CD14-positive monocyte (primary cell): ENCODE measurements around the gene FBXL13. TPM values are rescaled to one million over a fixed set of nuclear protein-coding genes. Genes with fewer than 3 reads are reported as not detected.

ENCODE experiments used
- DNase-seq, 3 donors: peaks; one replicate each; pipeline ENCODE4 v3.0.0-alpha.2; 2011 to 2022
- H2AFZ ChIP-seq: 2 replicates; pipeline ENCODE4 v1.6.0; 2012; ENCODE audit warnings: mild to moderate bottlenecking, low read depth, low read length, inconsistent platforms; ENCODE audit not compliant: insufficient read depth, poor library complexity, severe bottlenecking
- H3K27ac ChIP-seq, 2 donors: 1 replicate in 1 of 2; 2 replicates in 1 of 2; pipeline ENCODE4 v1.5.1; 2012 to 2013; ENCODE audit warnings: low read length in 2 of 2, control low read depth in 1 of 2, inconsistent platforms in 1 of 2, low read depth in 1 of 2, mild to moderate bottlenecking in 1 of 2
- H3K27me3 ChIP-seq, 2 donors: one replicate each; pipeline versions ENCODE4 v1.6.0 to v1.6.1; 2011 to 2013; ENCODE audit warnings: low read length in 2 of 2; ENCODE audit not compliant: control insufficient read depth in 2 of 2, insufficient read depth in 2 of 2
- H3K36me3 ChIP-seq, 2 donors: replicated peaks in 1 of 2; 1 replicate in 1 of 2; 2 replicates in 1 of 2; pipeline versions ENCODE4 v1.5.1 to v1.6.1; 2012 to 2013; ENCODE audit warnings: low read length in 2 of 2, control low read depth in 1 of 2, inconsistent platforms in 1 of 2, mild to moderate bottlenecking in 1 of 2; ENCODE audit not compliant: insufficient read depth in 2 of 2, control insufficient read depth in 1 of 2
- H3K4me1 ChIP-seq, 2 donors: 1 replicate in 1 of 2; 2 replicates in 1 of 2; pipeline versions ENCODE4 v1.5.1 to v1.6.1; 2012 to 2013; ENCODE audit warnings: low read length in 2 of 2, control low read depth in 1 of 2, inconsistent platforms in 1 of 2, mild to moderate bottlenecking in 1 of 2, moderate library complexity in 1 of 2; ENCODE audit not compliant: insufficient read depth in 2 of 2, control insufficient read depth in 1 of 2
- H3K4me2 ChIP-seq: replicated peaks from 2 replicates; pipeline ENCODE3; 2012; ENCODE audit warnings: low read length, moderate library complexity, mild to moderate bottlenecking; ENCODE audit not compliant: poor library complexity, severe bottlenecking; ENCODE audit errors: extremely low read depth
- H3K4me3 ChIP-seq, 3 experiments: fragments of 200-600 bp in 1 of 3; sonication (generic) in 1 of 3; replicated peaks in 1 of 3; 1 replicate in 2 of 3; 2 replicates in 1 of 3; pipeline ENCODE4 v1.5.1; 2011 to 2013; ENCODE audit warnings: low read length in 3 of 3, mild to moderate bottlenecking in 3 of 3, control low read depth in 2 of 3, low read depth in 2 of 3, inconsistent platforms in 1 of 3, moderate library complexity in 1 of 3
- H3K79me2 ChIP-seq: 2 replicates; pipeline ENCODE4 v1.6.0; 2012; ENCODE audit warnings: mild to moderate bottlenecking, control low read depth, inconsistent platforms, low read length, moderate library complexity; ENCODE audit not compliant: insufficient read depth
- H3K9ac ChIP-seq: 2 replicates; pipeline ENCODE4 v1.6.0; 2017; ENCODE audit warnings: low read length, mild to moderate bottlenecking; ENCODE audit not compliant: insufficient read depth, poor library complexity, severe bottlenecking
- H3K9me3 ChIP-seq, 2 donors: replicated peaks in 1 of 2; 1 replicate in 1 of 2; 2 replicates in 1 of 2; pipeline versions ENCODE4 v1.5.1 to v1.6.1; 2012 to 2013; ENCODE audit warnings: low read length in 2 of 2, control low read depth in 1 of 2; ENCODE audit not compliant: control insufficient read depth in 1 of 2, insufficient read depth in 1 of 2
- H4K20me1 ChIP-seq: 2 replicates; pipeline ENCODE4 v1.6.0; 2012; ENCODE audit warnings: mild to moderate bottlenecking, low read length, control low read depth, moderate library complexity; ENCODE audit not compliant: insufficient read depth
- H3K27ac Mint-ChIP-seq, 7 donors: one replicate each; pipeline ENCODE4 v1.8.0; 2020; ENCODE audit warnings: mild to moderate bottlenecking in 7 of 7, mixed read lengths in 7 of 7, moderate library complexity in 6 of 7, inconsistent platforms in 2 of 7
- H3K27me3 Mint-ChIP-seq, 3 donors: one replicate each; pipeline ENCODE4 v1.8.0; 2021 to 2022; ENCODE audit warnings: low read depth in 3 of 3, mild to moderate bottlenecking in 3 of 3, mixed read lengths in 3 of 3, moderate library complexity in 3 of 3, inconsistent platforms in 1 of 3
- H3K36me3 Mint-ChIP-seq, 2 donors: one replicate each; pipeline ENCODE4 v1.8.0; 2020; ENCODE audit warnings: mixed read lengths in 2 of 2, inconsistent platforms in 1 of 2, mild to moderate bottlenecking in 1 of 2
- H3K4me1 Mint-ChIP-seq: one replicate; pipeline ENCODE4 v1.8.0; 2020; ENCODE audit warnings: mild to moderate bottlenecking, mixed read lengths
- H3K4me3 Mint-ChIP-seq, 2 donors: one replicate each; pipeline ENCODE4 v1.8.0; 2020; ENCODE audit warnings: mild to moderate bottlenecking in 2 of 2, mixed read lengths in 2 of 2, moderate library complexity in 1 of 2
- H3K9me3 Mint-ChIP-seq, 7 donors: one replicate each; pipeline ENCODE4 v1.8.0; 2020 to 2022; ENCODE audit warnings: mixed read lengths in 7 of 7, mild to moderate bottlenecking in 6 of 7, moderate library complexity in 6 of 7, inconsistent platforms in 2 of 7
- WGBS: methylation state at CpG from one replicate; pipeline ENCODE4 v1.1.5; 2013; ENCODE audit warnings: missing lambda C conversion rate; ENCODE audit not compliant: insufficient coverage; 5-methylcytosine and 5-hydroxymethylcytosine counted together
- intact Hi-C, 2 donors: fragments of 100-400 bp; cut with micrococcal nuclease; formaldehyde crosslinking; loops; one replicate each; pipeline versions ENCODE4 v1.15.0 to v1.15.1; 2023
- polyA plus RNA-seq, 3 donors: library from polyadenylated mRNA; depleted of rRNA in 1 of 3; unstranded in 2 of 3; stranded (reverse) in 1 of 3; fragments of 300-500 nt in 2 of 3; fragments of >200 nt in 1 of 3; fragmentation: Illumina TruSeq in 2 of 3; gene quantifications; 1 replicate in 2 of 3; 2 replicates in 1 of 3; pipeline ENCODE4 v1.2.3, GENCODE V29; 2012 to 2021
- TF ChIP-seq, protein P1 (sequence below): fragments of 200-600 bp; IDR thresholded peaks from one replicate; pipeline ENCODE4 v1.8.0; 2022; ENCODE audit warnings: antibody characterized with exemption, mild to moderate bottlenecking

The FBXL13 gene
- polyA plus RNA-seq, 3 donors, result 0.05 TPM; not detected in 2

- Mint-ChIP-seq H3K27me3 (peaks cover 0 to 1% (median 0%) of the 10 kb centered on the region in 3 donors), H3K4me3 (no peak overlapping the region), H3K36me3 (peaks cover 3 to 7% of the 10 kb centered on the region in 2 donors), H3K9me3 (no peaks in the 10 kb centered on the region), H3K4me1 (no peaks in the 10 kb centered on the region), H3K27ac (no peak overlapping the region)
- no peak overlapping the region for H3K9ac ChIP-seq
- H3K36me3 ChIP-seq, result peaks cover 0 to 2% of the 10 kb centered on the region in 2 donors
- TF ChIP-seq, protein P1, sequence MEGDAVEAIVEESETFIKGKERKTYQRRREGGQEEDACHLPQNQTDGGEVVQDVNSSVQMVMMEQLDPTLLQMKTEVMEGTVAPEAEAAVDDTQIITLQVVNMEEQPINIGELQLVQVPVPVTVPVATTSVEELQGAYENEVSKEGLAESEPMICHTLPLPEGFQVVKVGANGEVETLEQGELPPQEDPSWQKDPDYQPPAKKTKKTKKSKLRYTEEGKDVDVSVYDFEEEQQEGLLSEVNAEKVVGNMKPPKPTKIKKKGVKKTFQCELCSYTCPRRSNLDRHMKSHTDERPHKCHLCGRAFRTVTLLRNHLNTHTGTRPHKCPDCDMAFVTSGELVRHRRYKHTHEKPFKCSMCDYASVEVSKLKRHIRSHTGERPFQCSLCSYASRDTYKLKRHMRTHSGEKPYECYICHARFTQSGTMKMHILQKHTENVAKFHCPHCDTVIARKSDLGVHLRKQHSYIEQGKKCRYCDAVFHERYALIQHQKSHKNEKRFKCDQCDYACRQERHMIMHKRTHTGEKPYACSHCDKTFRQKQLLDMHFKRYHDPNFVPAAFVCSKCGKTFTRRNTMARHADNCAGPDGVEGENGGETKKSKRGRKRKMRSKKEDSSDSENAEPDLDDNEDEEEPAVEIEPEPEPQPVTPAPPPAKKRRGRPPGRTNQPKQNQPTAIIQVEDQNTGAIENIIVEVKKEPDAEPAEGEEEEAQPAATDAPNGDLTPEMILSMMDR, result no peak
- no peak overlapping the region for H3K27ac ChIP-seq
- WGBS, result 34% methylated on average over 2 of the region's 2 CpGs
- H3K79me2 ChIP-seq, result no peaks in the 10 kb centered on the region
- H3K27me3 ChIP-seq, result no peaks in the 10 kb centered on the region
- DNase-seq, result no peak
- intact Hi-C loops, result no loop called here
- H2AFZ ChIP-seq, result no peak overlapping the region
- H4K20me1 ChIP-seq, result no peaks in the 10 kb centered on the region
- no peaks in the 10 kb centered on the region for H3K9me3 ChIP-seq
- H3K4me3 ChIP-seq, result no peak overlapping the region
- H3K4me1 ChIP-seq, result no peaks in the 10 kb centered on the region
- no peak overlapping the region for H3K4me2 ChIP-seq
These were observed 255.4 kb downstream of the FBXL13 start for GRCh38 chr7:102819151-102819550.

DNA sequence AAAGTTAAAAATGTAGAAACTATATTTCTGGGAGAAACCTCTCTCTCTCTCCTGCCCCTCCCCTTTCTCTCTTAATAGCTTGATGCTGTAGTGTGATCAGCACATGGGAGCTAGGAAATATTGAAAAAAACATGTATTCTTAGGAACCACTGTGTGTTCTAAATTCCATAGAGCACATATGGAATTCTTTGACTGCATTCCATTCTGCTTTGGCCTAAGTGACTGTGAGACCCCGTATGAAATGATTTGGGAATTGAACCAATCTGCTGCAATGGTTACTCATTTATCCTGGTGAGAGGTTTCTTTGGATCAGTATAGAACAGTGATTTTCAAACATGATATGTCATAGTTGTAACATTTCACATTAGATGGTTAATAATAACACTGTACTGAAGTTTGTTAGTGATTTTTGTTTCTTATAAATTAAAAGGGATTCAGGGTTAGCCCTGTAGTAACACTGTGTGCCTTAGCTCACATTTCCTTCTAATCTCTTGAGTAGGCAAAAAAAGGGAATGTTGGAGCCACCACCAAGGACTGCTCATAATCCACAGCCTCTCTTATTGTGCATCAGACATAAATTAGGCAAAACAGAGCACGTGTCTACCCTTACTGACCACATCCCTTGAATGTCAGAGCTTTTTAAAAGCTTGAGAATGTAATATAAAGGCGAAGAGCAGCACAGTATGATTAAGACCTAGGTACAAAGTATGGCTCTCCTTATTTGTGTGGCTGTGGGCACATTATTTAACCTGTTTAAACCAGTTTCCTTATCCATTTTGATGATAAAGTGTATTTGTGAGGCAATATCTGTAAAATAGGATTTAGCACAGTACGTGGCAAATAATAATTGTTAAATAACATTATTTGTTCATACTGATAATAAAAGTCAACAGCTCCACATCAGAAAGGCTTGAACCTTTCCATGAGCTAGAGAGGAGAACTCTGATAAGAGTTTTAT is 256.7 kb downstream of the FBXL13 start:
- H3K36me3 ChIP-seq, result peaks cover 0 to 2% of the 10 kb centered on the region in 2 donors
- H3K4me1 Mint-ChIP-seq, result no peaks in the 10 kb centered on the region
- H3K27me3 Mint-ChIP-seq, result peaks cover 0 to 1% (median 0%) of the 10 kb centered on the region in 3 donors
- no peaks in the 10 kb centered on the region for H3K9me3 ChIP-seq
- TF ChIP-seq, protein P1, result no peak
- 100% methylated on average over 1 of the region's 4 CpGs for WGBS
- H3K4me3 ChIP-seq, result no peak overlapping the region
- H2AFZ ChIP-seq, result no peak overlapping the region
- H3K27ac Mint-ChIP-seq, result no peak overlapping the region
- DNase-seq, result no peak
- H3K79me2 ChIP-seq, result no peaks in the 10 kb centered on the region
- no peak overlapping the region for H3K4me2 ChIP-seq
- intact Hi-C loops, result no loop called here
- no peak overlapping the region for H3K27ac ChIP-seq
- peaks cover 6 to 9% of the 10 kb centered on the region in 2 donors for H3K36me3 Mint-ChIP-seq
- H4K20me1 ChIP-seq, result no peaks in the 10 kb centered on the region
- H3K9ac ChIP-seq, result no peak overlapping the region
- no peak overlapping the region for H3K4me3 Mint-ChIP-seq
- H3K4me1 ChIP-seq, result peaks cover 2 to 8% of the 10 kb centered on the region in 2 donors
- no peaks in the 10 kb centered on the region for H3K9me3 Mint-ChIP-seq
- H3K27me3 ChIP-seq, result no peaks in the 10 kb centered on the region
